PC-9 (cell line): Measurements from ENCODE around the gene BACE1-AS. TPM values are rescaled to one million over a fixed set of nuclear protein-coding genes. Genes with fewer than 3 reads are reported as not detected.

ENCODE experiments used
- BruUV-seq: library from RNA; stranded (reverse); fragments of 400-500 nt; replicated peaks from 2 replicates; lab custom pipeline; 2021; lab: Mats Ljungman, UMichigan
- CTCF ChIA-PET: fragments of 300-600 bp; sonication (Branson Sonifier 250); formaldehyde crosslinking; loops from one replicate; lab custom pipeline; 2022; ENCODE audit warnings: antibody characterized with exemption; lab: Charles Lee
- POLR2A ChIA-PET: fragments of 300-600 bp; sonication (Branson Sonifier 250); formaldehyde crosslinking; loops from one replicate; lab custom pipeline; 2022; ENCODE audit warnings: antibody characterized with exemption; ENCODE audit not compliant: unreplicated experiment; lab: Charles Lee
- DNase-seq, 2 experiments: peaks; one replicate each; pipeline versions ENCODE4 v3.0.0 to v3.0.0-alpha.2; 2015 to 2022; ENCODE audit warnings: mixed read lengths in 1 of 2
- H2AFZ ChIP-seq: fragments of 200-600 bp; sonication (generic); 2 replicates; pipeline ENCODE4 v1.8.1; 2017; ENCODE audit warnings: antibody characterized with exemption
- H3F3A ChIP-seq: fragments of 200-600 bp; sonication (generic); 2 replicates; pipeline ENCODE4 v1.8.1; 2017; ENCODE audit warnings: antibody characterized with exemption, mild to moderate bottlenecking, low read depth; ENCODE audit not compliant: insufficient read depth
- H3K27ac ChIP-seq: fragments of 200-600 bp; sonication (generic); 2 replicates; pipeline ENCODE4 v1.6.1; 2016; ENCODE audit warnings: mixed run types
- H3K27me3 ChIP-seq: fragments of 200-600 bp; sonication (generic); 2 replicates; pipeline ENCODE4 v1.6.1; 2016; ENCODE audit warnings: low read depth, mixed run types; ENCODE audit not compliant: insufficient read depth
- H3K36me3 ChIP-seq: fragments of 200-600 bp; sonication (generic); 2 replicates; pipeline ENCODE4 v1.6.1; 2016; ENCODE audit warnings: low read depth, mixed run types
- H3K4me1 ChIP-seq: fragments of 200-600 bp; sonication (generic); replicated peaks from 2 replicates; pipeline ENCODE4 v1.6.1; 2016; ENCODE audit warnings: mixed run types; ENCODE audit not compliant: insufficient read depth
- H3K4me2 ChIP-seq: fragments of 200-600 bp; sonication (generic); 2 replicates; pipeline ENCODE4 v1.6.1; 2017; ENCODE audit warnings: mixed run types
- H3K4me3 ChIP-seq: fragments of 200-600 bp; sonication (generic); 2 replicates; pipeline ENCODE4 v1.6.1; 2016; ENCODE audit warnings: mixed run types
- H3K79me2 ChIP-seq: fragments of 200-600 bp; sonication (generic); 2 replicates; pipeline ENCODE4 v1.6.1; 2017; ENCODE audit warnings: low read depth, mixed run types
- H3K9me2 ChIP-seq: fragments of 200-600 bp; sonication (generic); 2 replicates; pipeline ENCODE4 v1.8.1; 2017; ENCODE audit warnings: mild to moderate bottlenecking; ENCODE audit not compliant: insufficient read depth
- H3K9me3 ChIP-seq: fragments of 200-600 bp; sonication (generic); 2 replicates; pipeline ENCODE4 v1.8.1; 2016; ENCODE audit warnings: low read depth; ENCODE audit not compliant: insufficient read depth
- H4K20me1 ChIP-seq: fragments of 200-600 bp; sonication (generic); 2 replicates; pipeline ENCODE4 v1.8.1; 2017; ENCODE audit not compliant: insufficient read depth
- EZH2 ChIP-seq: fragments of 200-600 bp; sonication (generic); IDR thresholded peaks from 2 replicates; pipeline ENCODE4 v1.8.0; 2017; ENCODE audit warnings: antibody characterized with exemption, low read depth
- intact Hi-C: fragments of 100-400 bp; cut with micrococcal nuclease; formaldehyde crosslinking; loops from one replicate; pipeline ENCODE4 v1.10.0; 2022; ENCODE audit not compliant: unreplicated experiment
- total RNA-seq: library from RNA; stranded (reverse); gene quantifications from 2 replicates; pipeline ENCODE4 v1.2.3, GENCODE V29; 2021
- TF ChIP-seq, protein P1 (sequence below): fragments of 200-600 bp; sonication (generic); conservative IDR thresholded peaks from 2 replicates; pipeline ENCODE4 v1.6.1; 2017; ENCODE audit warnings: mixed run types, antibody characterized with exemption, mild to moderate bottlenecking, moderate library complexity

BACE1-AS gene
- total RNA-seq, 1 experiment from 2014 or later, result 8.8 TPM

DNA sequence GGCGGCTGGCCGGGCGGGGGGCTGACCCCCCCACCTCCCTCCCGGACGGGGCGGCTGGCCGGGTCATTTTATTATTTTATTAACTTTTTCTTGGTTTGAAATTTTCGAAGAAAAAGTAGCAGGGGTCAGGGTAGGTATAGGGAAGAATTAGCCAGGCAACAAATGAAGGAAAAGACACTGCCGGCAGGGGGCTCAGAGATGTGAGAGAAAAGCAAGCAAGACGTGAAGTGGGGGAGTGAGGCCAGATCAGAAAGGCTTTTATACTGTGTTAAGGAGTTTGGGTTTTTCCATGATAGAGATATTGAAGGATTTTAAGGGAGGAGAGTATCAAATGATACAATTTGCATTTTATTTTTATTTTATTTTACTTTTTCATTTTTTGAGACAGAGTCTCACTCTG, 39.6 kb upstream of the BACE1-AS start:
- Histone ChIP-seq H2AFZ (no peak overlapping the region), H3F3A (no peaks in the 10 kb centered on the region), H4K20me1 (no peaks in the 10 kb centered on the region), H3K36me3 (peaks cover 14% of the 10 kb centered on the region), H3K9me2 (no peaks in the 10 kb centered on the region), H3K79me2 (no peaks in the 10 kb centered on the region), H3K4me2 (no peak overlapping the region), H3K9me3 (no peaks in the 10 kb centered on the region), H3K4me1 (no peaks in the 10 kb centered on the region), H3K27ac (no peak overlapping the region), H3K27me3 (no peaks in the 10 kb centered on the region), H3K4me3 (no peak overlapping the region)
- TF ChIP-seq EZH2, result no peak
- CTCF ChIA-PET, result no interaction called here
- POLR2A ChIA-PET, result no interaction called here
- BruUV-seq, result no TSS peak
- intact Hi-C loops, result no loop called here
- DNase-seq, result no peak

DNA sequence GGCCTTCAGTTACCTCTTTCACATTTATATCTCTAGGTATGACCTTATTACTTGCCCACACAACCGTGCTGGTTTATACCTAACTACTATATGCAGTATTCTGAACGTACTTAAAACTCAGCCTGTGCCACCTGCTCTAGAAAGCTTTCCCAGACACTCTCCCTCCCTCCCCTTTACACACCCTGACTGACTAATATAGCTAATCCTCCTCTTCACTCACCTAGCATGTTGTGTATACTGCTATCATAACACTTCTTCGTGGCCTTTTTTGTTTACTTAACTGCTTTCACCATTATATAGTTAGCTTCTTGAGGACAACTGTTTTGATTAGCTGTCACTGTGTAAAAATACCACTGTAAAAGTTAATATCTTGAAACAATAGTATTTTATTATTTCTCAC, 35.2 kb upstream of the BACE1-AS start:
- no peaks in the 10 kb centered on the region for H3F3A ChIP-seq
- ChIA-PET CTCF (no interaction called here), POLR2A (no interaction called here)
- intact Hi-C loops, result no loop called here
- 0 out of 2 replicates have a peak, but pooled peaks cover 8% of the 10 kb centered on the region for H3K36me3 ChIP-seq
- H3K4me1 ChIP-seq, result no peaks in the 10 kb centered on the region
- H3K4me3 ChIP-seq, result no peak overlapping the region
- H3K4me2 ChIP-seq, result no peak overlapping the region
- H3K27ac ChIP-seq, result no peak overlapping the region
- no peak for DNase-seq
- no peaks in the 10 kb centered on the region for H4K20me1 ChIP-seq
- H3K9me2 ChIP-seq, result no peaks in the 10 kb centered on the region
- H3K27me3 ChIP-seq, result no peaks in the 10 kb centered on the region
- BruUV-seq, result no TSS peak
- no peak overlapping the region for H2AFZ ChIP-seq
- no peaks in the 10 kb centered on the region for H3K9me3 ChIP-seq
- H3K79me2 ChIP-seq, result no peaks in the 10 kb centered on the region
- TF ChIP-seq EZH2, result no peak

DNA sequence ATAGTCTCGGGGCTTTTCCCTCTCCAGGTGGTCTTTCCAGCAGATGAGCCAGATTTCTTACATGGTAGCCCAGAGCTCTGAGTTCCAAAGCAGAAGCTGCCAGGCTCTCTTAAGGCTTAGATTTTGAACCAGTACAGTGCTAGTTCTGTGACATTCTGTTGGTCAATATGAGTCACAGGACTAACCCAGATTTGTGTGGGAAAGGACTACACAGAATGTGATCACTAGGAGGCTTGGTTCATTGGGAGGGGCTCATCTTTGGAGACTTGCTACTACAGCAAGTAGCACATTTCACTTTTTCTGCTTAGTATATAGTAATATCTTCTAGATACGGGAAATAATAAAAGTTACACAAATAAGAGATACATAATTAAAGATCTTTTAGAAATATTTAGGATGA, 34.6 kb upstream of the BACE1-AS start:
- ChIA-PET CTCF (no interaction called here), POLR2A (no interaction called here)
- intact Hi-C loops, result no loop called here
- DNase-seq, result no peak
- H3K9me3 ChIP-seq, result no peaks in the 10 kb centered on the region
- no peaks in the 10 kb centered on the region for H4K20me1 ChIP-seq
- H3F3A ChIP-seq, result no peaks in the 10 kb centered on the region
- 0 out of 2 replicates have a peak, but pooled peaks cover 8% of the 10 kb centered on the region for H3K36me3 ChIP-seq
- no peak overlapping the region for H3K4me3 ChIP-seq
- TF ChIP-seq, protein P1, sequence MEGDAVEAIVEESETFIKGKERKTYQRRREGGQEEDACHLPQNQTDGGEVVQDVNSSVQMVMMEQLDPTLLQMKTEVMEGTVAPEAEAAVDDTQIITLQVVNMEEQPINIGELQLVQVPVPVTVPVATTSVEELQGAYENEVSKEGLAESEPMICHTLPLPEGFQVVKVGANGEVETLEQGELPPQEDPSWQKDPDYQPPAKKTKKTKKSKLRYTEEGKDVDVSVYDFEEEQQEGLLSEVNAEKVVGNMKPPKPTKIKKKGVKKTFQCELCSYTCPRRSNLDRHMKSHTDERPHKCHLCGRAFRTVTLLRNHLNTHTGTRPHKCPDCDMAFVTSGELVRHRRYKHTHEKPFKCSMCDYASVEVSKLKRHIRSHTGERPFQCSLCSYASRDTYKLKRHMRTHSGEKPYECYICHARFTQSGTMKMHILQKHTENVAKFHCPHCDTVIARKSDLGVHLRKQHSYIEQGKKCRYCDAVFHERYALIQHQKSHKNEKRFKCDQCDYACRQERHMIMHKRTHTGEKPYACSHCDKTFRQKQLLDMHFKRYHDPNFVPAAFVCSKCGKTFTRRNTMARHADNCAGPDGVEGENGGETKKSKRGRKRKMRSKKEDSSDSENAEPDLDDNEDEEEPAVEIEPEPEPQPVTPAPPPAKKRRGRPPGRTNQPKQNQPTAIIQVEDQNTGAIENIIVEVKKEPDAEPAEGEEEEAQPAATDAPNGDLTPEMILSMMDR, result no peak
- TF ChIP-seq EZH2, result no peak
- BruUV-seq, result no TSS peak
- no peaks in the 10 kb centered on the region for H3K9me2 ChIP-seq
- H3K4me2 ChIP-seq, result no peak overlapping the region
- no peaks in the 10 kb centered on the region for H3K27me3 ChIP-seq
- H3K27ac ChIP-seq, result no peak overlapping the region
- H2AFZ ChIP-seq, result no peak overlapping the region
- no peaks in the 10 kb centered on the region for H3K79me2 ChIP-seq
- H3K4me1 ChIP-seq, result no peaks in the 10 kb centered on the region

DNA sequence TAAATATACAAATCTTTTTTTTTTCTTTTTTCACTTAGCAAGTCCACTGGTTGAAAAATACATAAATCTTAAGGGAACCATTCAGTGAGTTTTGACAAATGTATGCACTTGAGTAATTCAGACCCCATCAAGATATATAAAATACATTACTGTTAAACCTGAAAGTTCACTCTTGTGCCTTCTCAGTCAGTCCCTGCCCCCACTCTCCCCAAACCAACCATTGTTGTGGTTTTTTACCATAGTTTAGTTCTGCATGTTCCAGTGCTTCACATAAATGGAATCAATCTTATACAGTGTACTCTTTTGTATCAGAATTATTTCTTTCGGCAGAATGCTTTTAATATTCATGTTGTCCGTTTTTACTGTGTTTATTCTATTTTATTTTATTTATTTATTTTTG, 32.6 kb upstream of the BACE1-AS start:
- H3K4me2 ChIP-seq, result no peak overlapping the region
- H3K4me3 ChIP-seq, result no peak overlapping the region
- TF ChIP-seq, protein P1, result no peak
- no peak for TF ChIP-seq EZH2
- CTCF ChIA-PET, result no interaction called here
- no peak for DNase-seq
- H3K36me3 ChIP-seq, result 0 out of 2 replicates have a peak, but pooled peaks cover 8% of the 10 kb centered on the region
- no peak overlapping the region for H3K27ac ChIP-seq
- no peaks in the 10 kb centered on the region for H3K79me2 ChIP-seq
- H3F3A ChIP-seq, result no peaks in the 10 kb centered on the region
- no TSS peak for BruUV-seq
- H2AFZ ChIP-seq, result no peak overlapping the region
- intact Hi-C loops, result no loop called here
- no peaks in the 10 kb centered on the region for H4K20me1 ChIP-seq
- H3K4me1 ChIP-seq, result no peaks in the 10 kb centered on the region
- H3K9me2 ChIP-seq, result no peaks in the 10 kb centered on the region
- H3K9me3 ChIP-seq, result no peaks in the 10 kb centered on the region
- no peaks in the 10 kb centered on the region for H3K27me3 ChIP-seq
- POLR2A ChIA-PET, result no interaction called here
